ENCODE results near the gene BCL2L12.

Gene BCL2L12

DNA sequence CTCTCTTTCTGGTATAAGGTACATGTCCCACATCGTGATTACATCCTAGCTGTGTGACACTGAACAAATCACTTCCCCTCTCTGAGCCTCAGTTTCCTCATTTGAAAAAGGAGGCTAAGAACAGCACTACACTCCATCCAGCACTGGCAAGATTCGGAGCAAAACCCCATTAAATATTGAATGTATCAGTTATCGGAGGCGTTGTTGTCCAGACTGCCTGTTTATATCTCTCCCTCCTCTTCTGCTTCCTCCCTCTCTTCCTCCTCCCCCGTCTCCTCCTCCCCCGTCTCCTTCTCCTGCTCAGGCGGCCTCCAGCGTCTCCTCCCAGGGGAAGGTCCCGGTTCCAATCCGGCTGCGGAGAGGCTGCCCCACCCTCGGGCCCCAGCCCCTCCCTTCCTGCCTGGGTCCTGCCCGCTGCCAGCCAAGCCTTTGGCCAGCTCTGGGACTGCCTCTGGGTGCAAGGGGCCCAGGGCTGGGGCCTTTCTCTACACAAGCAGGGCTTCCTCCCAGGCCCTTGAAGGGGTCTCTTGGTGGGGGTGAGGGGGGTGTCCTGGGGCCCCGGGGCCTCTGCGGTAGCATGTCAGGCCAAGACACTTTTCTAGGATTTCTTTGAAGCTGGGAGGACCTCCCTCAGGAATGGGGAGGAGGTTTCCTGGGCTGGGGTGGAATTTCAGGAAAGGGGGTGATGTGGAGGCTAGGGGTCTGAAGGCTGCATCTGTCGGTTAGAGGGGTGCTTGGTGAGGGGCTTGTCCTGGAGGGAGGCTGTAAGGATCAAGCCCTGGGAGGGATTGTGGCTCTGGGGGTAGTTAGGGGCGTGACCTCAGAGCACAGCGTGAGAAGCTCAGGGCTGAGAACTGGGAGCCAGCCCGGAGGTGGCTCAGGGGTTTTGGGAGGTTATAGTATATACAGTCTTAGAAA, 27.7 kb upstream of the BCL2L12 start:
- TF ChIP-seq ZNF274 (IDR thresholded peaks at IDR 0.05; ENCODE audit: low read depth, low read length), result no peak
- H3K4me3 ChIP-seq (ENCODE audit: low read length), result no peak overlapping the region

DNA sequence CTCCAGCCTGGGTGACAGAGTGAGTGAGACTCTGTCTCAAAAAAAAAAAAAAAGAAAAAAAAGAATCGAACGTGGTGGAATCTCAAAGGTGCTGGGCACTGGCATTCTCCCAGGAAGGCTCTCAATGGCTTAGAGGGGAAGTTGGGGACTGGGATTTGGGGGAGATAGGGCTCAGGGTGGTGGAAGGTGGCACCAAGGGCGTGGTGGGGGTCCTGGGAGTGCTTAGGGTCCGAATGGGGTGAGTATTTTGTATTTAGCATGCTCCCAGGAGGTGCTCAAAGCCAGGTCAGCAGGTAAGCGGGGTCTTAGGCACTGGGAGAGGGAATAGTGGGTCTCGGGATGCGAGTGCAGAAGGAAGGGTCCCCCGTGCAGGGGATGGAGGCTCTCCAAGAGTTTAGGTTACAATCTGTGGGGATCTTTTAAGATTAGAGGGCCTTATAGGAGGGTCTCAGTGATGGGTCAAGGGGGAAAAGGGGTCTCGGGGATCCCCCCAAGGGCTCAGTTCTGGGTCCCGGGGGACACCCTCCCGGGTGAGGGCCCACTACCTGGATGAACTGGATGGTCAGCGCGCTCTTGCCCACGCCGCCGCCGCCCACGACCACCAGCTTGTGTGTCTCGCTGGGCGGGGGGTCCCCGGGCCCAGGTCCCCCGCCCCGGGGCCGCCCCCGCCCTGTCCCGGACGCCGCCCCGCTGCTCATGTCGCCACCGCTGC, 26.2 kb upstream of the BCL2L12 start:
- TF ChIP-seq ZNF274 (IDR thresholded peaks at IDR 0.05; ENCODE audit: low read depth, low read length), result no peak
- H3K4me3 ChIP-seq (ENCODE audit: low read length), result peak overlapping the region; percentile 56; the same call in 1 of the 2 replicates

DNA sequence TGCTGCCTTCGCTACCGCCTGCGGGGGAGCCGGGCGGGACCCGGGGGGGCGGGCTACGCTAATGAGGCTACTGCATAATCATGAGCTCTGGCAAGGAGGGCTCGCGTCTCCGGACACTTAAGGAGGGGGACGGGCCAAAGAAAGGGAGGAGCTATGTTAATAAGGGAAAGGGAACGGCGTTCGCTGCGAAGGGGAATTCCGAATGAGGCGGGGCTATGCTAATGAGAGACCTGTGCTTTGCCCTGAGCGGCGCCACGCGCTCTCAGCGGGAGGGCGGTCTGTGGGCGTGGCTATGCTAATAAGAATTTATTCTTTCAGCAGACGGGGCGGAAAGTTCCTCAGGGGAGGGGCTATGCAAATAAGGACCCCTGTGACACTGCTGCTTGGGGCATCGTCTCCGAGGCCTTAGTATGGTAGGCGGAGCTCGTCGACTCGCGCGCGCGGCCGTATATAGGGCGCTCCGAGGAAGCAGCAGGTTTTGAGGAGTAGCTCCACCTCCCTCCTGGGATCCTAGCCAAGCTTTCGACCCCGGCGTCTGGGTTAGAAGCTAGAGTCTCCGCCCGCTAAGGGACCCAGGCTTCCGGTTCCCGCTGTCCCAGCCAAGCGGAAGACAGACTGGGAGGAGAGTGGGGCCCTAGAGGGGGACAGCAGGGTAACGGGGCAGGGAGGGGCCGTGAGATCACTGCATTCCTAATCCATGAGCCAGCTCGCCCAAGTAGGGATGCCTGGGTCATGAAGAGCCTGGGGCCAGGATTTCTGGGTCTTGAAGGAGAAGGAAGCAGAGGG, 25.4 kb upstream of the BCL2L12 start, which contains the start of gene RRAS:
Gene RRAS (minus strand): TSS at position 31 of the 786 bp plus-strand sequence. CDS start 45 bp downstream, outside the sequence.
- H3K4me3 ChIP-seq (ENCODE audit: low read length), result peak within 1 kb of the TSS; percentile 71
- no peak for TF ChIP-seq ZNF274 (IDR thresholded peaks at IDR 0.05; ENCODE audit: low read depth, low read length)

DNA sequence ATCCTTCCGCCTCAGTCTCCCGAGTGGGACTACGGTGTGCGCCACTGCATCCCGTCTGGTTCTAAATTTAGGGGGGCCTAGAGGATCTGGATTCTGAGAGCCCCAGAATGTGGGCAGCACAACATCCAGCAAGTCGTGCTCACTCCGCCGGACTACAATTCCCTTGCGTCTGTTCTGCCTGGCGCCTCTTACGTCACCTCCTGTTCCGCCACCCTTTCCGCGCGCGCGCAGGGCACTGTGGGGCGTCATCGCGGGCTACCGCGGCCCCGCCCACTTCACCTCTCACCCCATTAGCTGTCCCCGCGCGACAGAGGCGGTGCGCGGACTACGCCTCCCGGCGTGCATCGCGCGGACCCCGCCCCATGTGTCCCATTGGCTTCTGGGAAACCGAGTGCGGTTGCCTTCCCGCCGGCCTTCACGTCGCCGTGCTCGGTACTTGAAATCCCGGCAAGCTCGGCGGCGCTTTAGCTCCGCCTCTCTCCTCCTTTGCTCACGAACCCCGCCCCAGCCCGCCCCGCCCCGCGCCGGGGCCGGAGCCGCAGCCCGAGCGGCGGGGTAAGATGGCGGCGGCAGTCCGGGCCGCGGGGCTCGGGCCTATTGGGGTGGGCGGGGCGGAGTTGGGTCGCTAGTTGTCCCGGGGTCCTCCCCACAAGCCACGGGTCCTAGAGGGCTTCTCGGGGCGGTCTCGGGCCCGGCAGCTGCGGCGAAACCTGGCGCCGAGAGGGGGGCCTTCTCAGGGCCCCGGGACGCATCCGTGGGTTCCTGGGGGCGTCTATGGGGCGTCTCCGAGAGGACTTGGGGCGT, 23.8 kb upstream of the BCL2L12 start, which contains the start of gene SCAF1:
Gene SCAF1 (plus strand): TSS at position 522 of the 804 bp plus-strand sequence. CDS start 2,818 bp downstream, outside the sequence.
- H3K4me3 ChIP-seq (ENCODE audit: low read length), result peak within 1 kb of the TSS; percentile 87
- no peak for TF ChIP-seq ZNF274 (IDR thresholded peaks at IDR 0.05; ENCODE audit: low read depth, low read length)

DNA sequence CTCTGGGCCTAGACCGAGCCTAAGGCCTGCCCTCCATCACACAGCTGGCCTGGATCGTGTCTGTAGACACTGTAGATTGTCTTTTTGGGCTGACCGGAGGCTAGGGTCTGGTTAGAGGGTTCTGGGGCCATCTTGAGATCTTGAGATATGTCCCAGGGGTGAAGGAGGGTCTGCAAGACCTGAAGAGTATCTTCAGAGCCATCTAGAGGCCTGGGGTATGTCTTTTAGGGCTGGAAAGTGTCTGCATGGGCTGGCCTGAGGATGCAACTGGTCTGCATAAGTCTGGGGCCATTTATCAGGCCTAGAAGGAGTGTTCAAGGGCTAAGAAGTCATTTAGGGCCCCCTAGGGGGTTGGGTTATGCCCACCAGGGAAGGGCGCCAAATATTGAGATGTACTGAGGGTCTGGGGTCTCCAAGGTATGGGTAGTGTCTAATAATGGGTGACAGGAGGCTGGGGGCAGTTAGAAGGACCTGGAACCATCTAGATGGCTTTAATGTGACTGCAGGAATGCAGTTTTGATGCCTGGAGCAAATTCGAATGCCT, 23.2 kb upstream of the BCL2L12 start:
- no peak for TF ChIP-seq ZNF274 (IDR thresholded peaks at IDR 0.05; ENCODE audit: low read depth, low read length)
- peak overlapping the region; percentile 87 for H3K4me3 ChIP-seq (ENCODE audit: low read length)

DNA sequence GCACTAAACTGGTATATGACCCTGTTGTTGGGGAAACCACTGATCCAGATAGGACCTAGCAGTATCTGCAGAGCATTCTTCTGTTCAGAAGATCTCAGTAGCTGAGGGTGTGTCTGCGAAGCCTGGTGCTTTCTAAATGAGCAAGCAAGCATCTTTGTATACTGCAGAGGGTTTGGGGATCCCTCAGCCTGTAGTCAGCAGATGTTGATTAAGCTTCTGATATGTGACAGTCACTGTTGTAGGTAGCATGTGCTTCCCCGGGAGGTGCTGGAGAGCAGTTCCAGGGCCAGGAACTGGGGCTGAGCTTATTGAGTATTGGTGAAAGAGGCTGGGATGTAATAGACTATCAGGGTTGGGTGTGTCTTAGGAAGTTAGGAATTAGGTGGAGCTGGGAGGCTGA, 22.3 kb upstream of the BCL2L12 start:
- TF ChIP-seq ZNF274 (IDR thresholded peaks at IDR 0.05; ENCODE audit: low read depth, low read length), result no peak
- no peak overlapping the region for H3K4me3 ChIP-seq (ENCODE audit: low read length)

DNA sequence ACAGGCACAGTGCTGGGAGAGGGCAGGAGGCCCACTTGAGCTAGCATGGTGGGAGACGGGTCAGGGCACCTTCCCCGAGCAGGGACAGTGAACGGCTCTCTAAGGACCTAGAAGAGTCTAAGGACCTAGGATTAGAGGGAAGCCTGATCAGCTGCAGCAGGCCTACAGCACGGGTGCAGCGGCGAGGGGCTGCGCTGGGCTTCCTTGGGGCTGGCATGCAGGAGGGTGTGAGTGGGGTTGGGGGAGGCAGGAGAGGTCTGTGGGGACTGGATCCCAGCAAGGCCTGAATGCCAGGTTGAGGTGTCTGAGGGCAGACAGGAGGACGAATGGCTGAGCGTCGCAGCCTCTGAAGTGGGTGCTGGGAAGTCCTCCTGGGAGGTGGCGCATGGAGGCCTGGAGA, 20.1 kb upstream of the BCL2L12 start:
- TF ChIP-seq ZNF274 (IDR thresholded peaks at IDR 0.05; ENCODE audit: low read depth, low read length), result no peak
- H3K4me3 ChIP-seq (ENCODE audit: low read length), result no peak overlapping the region

DNA sequence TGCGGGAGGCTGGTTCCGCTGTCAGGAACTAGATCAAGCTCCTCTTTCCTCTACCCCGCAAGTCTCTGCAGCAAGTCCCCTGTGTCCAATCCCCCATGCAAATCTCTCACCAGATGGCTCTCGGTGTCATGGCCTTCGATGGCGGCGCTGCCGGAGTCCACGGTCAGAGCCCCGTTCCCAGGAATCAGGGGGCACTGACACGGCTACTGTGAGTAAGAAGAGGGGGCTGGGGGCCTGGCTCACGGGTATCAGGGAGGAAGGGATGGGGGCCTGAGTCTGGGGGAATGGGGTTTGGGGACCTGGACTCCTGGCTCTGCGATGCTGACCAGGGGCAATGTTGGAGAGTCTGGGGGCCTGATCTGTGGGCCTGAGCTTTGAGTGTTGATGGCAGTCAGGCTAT, 19.7 kb upstream of the BCL2L12 start:
- no peak overlapping the region for H3K4me3 ChIP-seq (ENCODE audit: low read length)
- TF ChIP-seq ZNF274 (IDR thresholded peaks at IDR 0.05; ENCODE audit: low read depth, low read length), result no peak

DNA sequence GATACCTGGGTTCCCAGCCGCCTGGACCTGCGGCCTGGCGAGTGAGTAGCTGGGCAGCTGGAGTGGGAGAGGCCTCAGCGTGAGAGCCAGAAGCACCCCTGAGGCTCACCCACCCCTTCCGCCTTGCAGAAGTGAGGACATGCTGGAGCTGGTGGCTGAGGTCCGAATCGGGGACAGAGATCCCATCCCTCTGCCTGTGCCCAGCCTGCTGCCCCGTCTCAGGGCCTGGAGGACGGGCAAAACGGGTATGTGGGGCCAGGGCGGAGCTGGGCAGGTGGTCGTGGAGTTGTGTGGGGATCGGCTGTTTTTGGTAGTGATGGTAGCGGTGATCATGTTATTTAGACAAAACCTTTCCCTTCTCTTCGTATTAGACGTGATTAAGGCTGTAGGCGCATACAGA, 19.1 kb upstream of the BCL2L12 start:
- TF ChIP-seq ZNF274 (IDR thresholded peaks at IDR 0.05; ENCODE audit: low read depth, low read length), result no peak
- H3K4me3 ChIP-seq (ENCODE audit: low read length), result no peak overlapping the region

DNA sequence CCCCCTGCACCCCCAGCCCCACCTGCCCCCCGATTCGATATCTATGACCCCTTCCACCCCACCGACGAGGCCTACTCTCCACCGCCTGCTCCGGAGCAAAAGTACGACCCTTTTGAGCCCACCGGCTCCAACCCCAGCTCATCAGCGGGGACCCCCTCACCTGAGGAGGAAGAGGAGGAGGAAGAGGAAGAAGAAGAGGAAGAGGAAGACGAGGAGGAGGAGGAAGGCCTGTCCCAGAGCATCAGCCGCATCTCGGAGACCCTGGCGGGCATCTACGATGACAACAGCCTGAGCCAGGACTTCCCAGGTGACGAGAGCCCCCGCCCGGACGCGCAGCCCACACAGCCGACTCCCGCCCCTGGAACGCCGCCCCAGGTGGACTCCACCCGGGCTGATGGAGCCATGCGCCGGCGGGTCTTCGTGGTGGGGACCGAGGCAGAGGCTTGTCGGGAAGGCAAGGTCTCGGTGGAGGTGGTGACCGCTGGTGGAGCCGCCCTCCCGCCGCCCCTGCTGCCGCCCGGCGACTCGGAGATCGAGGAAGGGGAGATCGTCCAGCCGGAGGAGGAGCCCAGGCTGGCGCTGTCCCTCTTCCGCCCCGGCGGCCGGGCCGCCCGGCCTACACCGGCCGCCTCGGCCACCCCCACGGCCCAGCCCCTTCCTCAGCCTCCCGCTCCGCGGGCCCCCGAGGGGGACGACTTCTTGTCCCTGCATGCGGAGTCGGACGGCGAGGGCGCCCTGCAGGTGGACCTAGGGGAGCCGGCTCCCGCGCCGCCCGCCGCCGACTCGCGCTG, 14.5 kb upstream of the BCL2L12 start:
- no peak overlapping the region for H3K4me3 ChIP-seq (ENCODE audit: low read length)
- no peak for TF ChIP-seq ZNF274 (IDR thresholded peaks at IDR 0.05; ENCODE audit: low read depth, low read length)

DNA sequence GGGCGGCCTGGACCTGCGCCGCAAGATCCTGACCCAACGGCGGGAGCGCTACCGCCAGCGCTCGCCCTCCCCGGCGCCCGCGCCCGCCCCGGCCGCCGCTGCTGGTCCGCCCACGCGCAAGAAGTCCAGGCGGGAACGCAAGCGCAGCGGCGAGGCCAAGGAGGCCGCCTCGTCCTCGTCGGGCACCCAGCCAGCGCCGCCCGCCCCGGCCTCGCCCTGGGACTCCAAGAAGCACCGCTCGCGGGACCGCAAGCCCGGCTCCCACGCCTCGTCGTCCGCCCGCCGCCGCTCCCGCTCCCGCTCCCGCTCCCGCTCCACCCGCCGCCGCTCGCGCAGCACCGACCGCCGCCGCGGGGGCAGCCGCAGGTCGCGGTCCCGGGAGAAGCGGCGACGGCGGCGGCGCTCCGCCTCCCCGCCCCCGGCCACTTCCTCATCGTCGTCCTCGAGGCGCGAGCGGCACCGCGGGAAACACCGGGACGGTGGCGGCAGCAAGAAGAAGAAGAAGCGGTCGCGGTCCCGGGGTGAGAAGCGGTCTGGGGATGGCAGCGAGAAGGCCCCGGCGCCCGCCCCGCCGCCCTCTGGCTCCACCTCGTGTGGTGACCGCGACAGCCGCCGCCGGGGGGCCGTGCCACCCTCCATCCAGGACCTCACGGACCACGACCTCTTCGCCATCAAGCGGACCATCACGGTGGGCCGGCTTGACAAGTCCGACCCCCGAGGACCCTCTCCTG, 13.7 kb upstream of the BCL2L12 start:
- TF ChIP-seq ZNF274 (IDR thresholded peaks at IDR 0.05; ENCODE audit: low read depth, low read length), result no peak
- H3K4me3 ChIP-seq (ENCODE audit: low read length), result no peak overlapping the region
